GM23338 (cell line): ENCODE data around the gene GRIN2D.

ENCODE experiments used
- CREB1 ChIP-seq: fragments of 250-450 bp; sonication (Bioruptor Pico); IDR thresholded peaks from 2 replicates; pipeline ENCODE4 v1.5.0; 2020; ENCODE audit warnings: low read depth, mild to moderate bottlenecking, moderate library complexity
- CTCF ChIP-seq, 2 experiments: fragments of 200-600 bp in 1 of 2; sonication (generic) in 1 of 2; conservative IDR thresholded peaks; 2 replicates each; pipeline versions ENCODE4 v1.5.1 to v1.6.1; 2016 to 2017; ENCODE audit warnings: antibody characterized with exemption in 2 of 2, low read depth in 2 of 2, mild to moderate bottlenecking in 2 of 2, moderate library complexity in 1 of 2
- EZH2 ChIP-seq: fragments of 200-600 bp; sonication (generic); IDR thresholded peaks from one replicate; pipeline ENCODE4 v1.8.0; 2017; ENCODE audit warnings: antibody characterized with exemption, mild to moderate bottlenecking, low read depth; ENCODE audit not compliant: unreplicated experiment
- EZH2phosphoT487 ChIP-seq: fragments of 200-600 bp; sonication (generic); IDR thresholded peaks from one replicate; pipeline ENCODE4 v1.8.1; 2018; ENCODE audit warnings: antibody characterized with exemption; ENCODE audit not compliant: unreplicated experiment
- JUNB ChIP-seq: IDR thresholded peaks from one replicate; pipeline ENCODE4 v1.6.1; 2016; ENCODE audit warnings: antibody characterized with exemption; ENCODE audit not compliant: unreplicated experiment
- NANOG ChIP-seq: IDR thresholded peaks from 2 replicates; pipeline ENCODE4 v1.6.1; 2016; ENCODE audit warnings: antibody characterized with exemption, borderline replicate concordance
- POLR2AphosphoS5 ChIP-seq: IDR thresholded peaks from 2 replicates; pipeline ENCODE4 v1.6.1; 2016; ENCODE audit warnings: antibody characterized with exemption, low read depth
- ZNF114 ChIP-seq: fragments of 250-450 bp; sonication (Bioruptor Pico); IDR thresholded peaks from 2 replicates; pipeline ENCODE4 v1.5.0; 2020; ENCODE audit warnings: mild to moderate bottlenecking, moderate library complexity
- ZNF331 ChIP-seq: fragments of 250-450 bp; sonication (Bioruptor Pico); IDR thresholded peaks from 2 replicates; pipeline ENCODE4 v1.5.0; 2020; ENCODE audit warnings: low read depth, mild to moderate bottlenecking, moderate library complexity
- TF ChIP-seq, protein P1 (sequence below): IDR thresholded peaks from one replicate; pipeline ENCODE4 v1.6.1; 2018; ENCODE audit warnings: antibody characterized with exemption; ENCODE audit not compliant: unreplicated experiment
- TF ChIP-seq, protein P2 (sequence below): IDR thresholded peaks from 2 replicates; pipeline ENCODE4 v1.6.1; 2016; ENCODE audit warnings: antibody characterized with exemption

GRCh38 chr19:48394331-48395169, 1.1 kb downstream of the GRIN2D start:
- TF ChIP-seq CTCF (conservative IDR thresholded peaks at IDR 0.05; ENCODE audit: low read depth in 2 of 2) (no peak), POLR2AphosphoS5 (no peak), NANOG (no peak), EZH2 (peak; percentile 42), JUNB (no peak), CREB1 (CRISPR knock-in tag) (no peak), EZH2phosphoT487 (no peak), ZNF331 (no peak), ZNF114 (CRISPR knock-in tag) (no peak)
- TF ChIP-seq, protein P1, sequence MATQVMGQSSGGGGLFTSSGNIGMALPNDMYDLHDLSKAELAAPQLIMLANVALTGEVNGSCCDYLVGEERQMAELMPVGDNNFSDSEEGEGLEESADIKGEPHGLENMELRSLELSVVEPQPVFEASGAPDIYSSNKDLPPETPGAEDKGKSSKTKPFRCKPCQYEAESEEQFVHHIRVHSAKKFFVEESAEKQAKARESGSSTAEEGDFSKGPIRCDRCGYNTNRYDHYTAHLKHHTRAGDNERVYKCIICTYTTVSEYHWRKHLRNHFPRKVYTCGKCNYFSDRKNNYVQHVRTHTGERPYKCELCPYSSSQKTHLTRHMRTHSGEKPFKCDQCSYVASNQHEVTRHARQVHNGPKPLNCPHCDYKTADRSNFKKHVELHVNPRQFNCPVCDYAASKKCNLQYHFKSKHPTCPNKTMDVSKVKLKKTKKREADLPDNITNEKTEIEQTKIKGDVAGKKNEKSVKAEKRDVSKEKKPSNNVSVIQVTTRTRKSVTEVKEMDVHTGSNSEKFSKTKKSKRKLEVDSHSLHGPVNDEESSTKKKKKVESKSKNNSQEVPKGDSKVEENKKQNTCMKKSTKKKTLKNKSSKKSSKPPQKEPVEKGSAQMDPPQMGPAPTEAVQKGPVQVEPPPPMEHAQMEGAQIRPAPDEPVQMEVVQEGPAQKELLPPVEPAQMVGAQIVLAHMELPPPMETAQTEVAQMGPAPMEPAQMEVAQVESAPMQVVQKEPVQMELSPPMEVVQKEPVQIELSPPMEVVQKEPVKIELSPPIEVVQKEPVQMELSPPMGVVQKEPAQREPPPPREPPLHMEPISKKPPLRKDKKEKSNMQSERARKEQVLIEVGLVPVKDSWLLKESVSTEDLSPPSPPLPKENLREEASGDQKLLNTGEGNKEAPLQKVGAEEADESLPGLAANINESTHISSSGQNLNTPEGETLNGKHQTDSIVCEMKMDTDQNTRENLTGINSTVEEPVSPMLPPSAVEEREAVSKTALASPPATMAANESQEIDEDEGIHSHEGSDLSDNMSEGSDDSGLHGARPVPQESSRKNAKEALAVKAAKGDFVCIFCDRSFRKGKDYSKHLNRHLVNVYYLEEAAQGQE: no peak
- TF ChIP-seq, protein P2, sequence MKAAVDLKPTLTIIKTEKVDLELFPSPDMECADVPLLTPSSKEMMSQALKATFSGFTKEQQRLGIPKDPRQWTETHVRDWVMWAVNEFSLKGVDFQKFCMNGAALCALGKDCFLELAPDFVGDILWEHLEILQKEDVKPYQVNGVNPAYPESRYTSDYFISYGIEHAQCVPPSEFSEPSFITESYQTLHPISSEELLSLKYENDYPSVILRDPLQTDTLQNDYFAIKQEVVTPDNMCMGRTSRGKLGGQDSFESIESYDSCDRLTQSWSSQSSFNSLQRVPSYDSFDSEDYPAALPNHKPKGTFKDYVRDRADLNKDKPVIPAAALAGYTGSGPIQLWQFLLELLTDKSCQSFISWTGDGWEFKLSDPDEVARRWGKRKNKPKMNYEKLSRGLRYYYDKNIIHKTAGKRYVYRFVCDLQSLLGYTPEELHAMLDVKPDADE: no peak
